ENCODE measurements around the gene GSTA1.
"Not testable (repeated sequence)": the region's sequence is repeated elsewhere in the genome, so short reads cannot be mapped to it uniquely, and the experiment has no call there.

GSTA1 gene

DNA sequence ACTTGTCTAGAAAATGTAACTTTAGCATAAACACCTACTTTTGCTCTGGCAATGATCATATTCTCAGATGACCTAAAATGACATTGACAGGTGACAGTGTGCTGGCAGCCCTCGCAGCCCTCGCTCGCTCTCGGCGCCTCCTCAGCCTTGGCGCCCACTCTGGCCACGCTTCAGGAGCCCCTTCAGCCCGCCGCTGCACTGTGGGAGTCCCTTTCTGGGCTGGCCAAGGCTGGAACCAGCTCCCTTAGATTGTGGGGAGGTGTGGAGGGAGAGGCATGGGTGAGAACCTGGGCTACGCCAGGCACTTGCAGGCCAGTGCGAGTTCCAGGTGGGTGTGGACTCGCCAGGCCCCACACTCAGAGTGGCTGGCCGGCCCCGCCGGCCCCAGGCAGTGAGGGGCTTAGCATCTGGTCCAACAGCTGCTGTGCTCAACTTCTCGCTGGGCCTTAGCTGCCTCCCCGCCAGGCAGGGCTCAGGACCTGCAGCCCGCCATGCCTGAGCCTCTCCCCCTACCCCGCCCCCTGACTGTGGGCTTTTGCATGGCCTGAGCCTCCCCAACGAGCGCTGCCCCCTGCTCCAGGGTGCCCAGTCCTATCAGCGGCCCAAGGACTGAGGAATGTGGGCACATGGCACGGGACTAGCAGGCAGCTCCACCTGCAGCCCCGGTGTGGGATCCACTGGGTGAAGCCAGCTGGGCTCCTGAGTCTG lies 17.2 kb downstream of the GSTA1 start:
- DNase-seq: no peak
- Histone ChIP-seq H3K27me3 (ENCODE audit: insufficient read depth, low read depth, severe bottlenecking) (no peaks in the 10 kb centered on the region), H3K9me3 (ENCODE audit: severe bottlenecking) (peaks cover 8% of the 10 kb centered on the region), H3K36me3 (no peaks in the 10 kb centered on the region), H3K27ac (no peak overlapping the region), H3K4me3 (ENCODE audit: low read depth, low read length) (no peak overlapping the region)
- TF ChIP-seq, protein P1, sequence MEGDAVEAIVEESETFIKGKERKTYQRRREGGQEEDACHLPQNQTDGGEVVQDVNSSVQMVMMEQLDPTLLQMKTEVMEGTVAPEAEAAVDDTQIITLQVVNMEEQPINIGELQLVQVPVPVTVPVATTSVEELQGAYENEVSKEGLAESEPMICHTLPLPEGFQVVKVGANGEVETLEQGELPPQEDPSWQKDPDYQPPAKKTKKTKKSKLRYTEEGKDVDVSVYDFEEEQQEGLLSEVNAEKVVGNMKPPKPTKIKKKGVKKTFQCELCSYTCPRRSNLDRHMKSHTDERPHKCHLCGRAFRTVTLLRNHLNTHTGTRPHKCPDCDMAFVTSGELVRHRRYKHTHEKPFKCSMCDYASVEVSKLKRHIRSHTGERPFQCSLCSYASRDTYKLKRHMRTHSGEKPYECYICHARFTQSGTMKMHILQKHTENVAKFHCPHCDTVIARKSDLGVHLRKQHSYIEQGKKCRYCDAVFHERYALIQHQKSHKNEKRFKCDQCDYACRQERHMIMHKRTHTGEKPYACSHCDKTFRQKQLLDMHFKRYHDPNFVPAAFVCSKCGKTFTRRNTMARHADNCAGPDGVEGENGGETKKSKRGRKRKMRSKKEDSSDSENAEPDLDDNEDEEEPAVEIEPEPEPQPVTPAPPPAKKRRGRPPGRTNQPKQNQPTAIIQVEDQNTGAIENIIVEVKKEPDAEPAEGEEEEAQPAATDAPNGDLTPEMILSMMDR (IDR thresholded peaks at IDR 0.05; ENCODE audit: low read depth, low read length): no peak

DNA sequence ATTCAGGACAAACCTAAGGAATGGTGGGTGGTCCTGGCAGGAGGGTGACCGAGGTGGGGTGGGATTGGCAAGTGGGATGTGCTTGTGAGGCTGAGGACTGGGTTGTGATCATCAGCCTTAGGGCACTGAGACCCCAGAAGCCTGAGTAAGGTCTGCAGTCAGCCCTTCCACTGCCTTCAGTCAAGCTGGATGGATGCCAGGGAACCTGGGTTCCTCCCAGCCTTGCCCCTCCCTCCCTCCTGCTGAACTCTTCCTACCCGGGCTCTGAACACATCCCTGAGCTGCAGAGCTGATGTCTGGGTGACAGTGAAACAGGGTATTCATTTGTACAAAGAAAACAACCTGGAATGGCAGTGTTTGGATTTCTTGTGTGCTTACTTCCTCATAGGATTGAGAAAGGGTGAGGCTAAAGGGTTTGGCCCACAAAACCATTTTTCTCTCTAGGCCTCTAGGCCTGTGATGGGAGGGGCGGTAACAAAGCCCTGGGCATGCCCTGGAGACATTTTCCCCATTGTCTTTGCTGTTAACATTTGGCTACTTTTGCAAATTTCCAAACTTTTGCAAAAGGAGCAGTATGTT lies 20.8 kb downstream of the GSTA1 start:
- not testable (repeated sequence) for DNase-seq

DNA sequence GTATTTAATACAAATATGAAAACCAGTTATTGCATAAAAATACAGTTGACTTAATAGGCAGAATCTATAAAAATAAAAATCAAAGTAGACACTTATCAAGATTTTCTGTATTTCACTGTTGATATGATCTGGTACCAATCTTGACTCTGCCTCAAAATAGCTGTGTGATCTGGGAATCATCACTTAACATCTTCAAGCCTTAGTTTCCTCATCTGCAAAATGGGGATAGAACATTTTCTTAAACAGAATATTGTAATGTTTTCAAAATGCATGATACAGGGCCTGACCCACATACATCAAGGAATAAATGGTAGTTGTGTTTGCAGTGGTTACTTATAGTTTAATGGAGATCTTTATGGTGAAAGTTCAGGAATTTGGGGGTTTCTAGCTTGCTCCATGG lies 21.4 kb downstream of the GSTA1 start:
- not testable (repeated sequence) for H3K4me3 ChIP-seq (ENCODE audit: low read depth, low read length); H3K9me3 ChIP-seq (ENCODE audit: severe bottlenecking); DNase-seq; H3K36me3 ChIP-seq; H3K27ac ChIP-seq; H3K27me3 ChIP-seq (ENCODE audit: insufficient read depth, low read depth, severe bottlenecking)

More for the DNA sequence above, 20.8 kb downstream of the GSTA1 start:
- not testable (repeated sequence) for H3K9me3 ChIP-seq (ENCODE audit: severe bottlenecking); H3K27me3 ChIP-seq (ENCODE audit: insufficient read depth, low read depth, severe bottlenecking); H3K27ac ChIP-seq; H3K4me3 ChIP-seq (ENCODE audit: low read depth, low read length); H3K36me3 ChIP-seq

DNA sequence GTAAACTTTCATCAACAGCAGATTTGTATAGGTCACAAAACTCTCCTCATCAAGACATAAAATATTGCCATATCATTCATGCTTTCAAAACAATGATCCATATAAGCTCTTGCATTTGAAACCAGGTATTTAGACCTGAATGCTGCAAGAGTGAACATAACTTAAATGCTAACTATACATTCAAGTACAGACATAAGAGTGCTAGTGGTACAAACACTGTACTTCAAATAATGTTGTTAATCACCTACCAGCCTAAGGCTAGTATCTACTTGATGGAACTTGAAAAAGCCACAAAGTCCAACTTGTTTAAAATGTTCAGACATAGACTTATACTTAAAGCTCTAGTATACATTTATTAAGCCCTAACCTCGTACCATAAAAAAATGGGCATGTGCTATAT lies 24.4 kb downstream of the GSTA1 start:
- Histone ChIP-seq H3K4me3 (ENCODE audit: low read depth, low read length) (no peak overlapping the region), H3K36me3 (no peaks in the 10 kb centered on the region)
- DNase-seq: no peak

DNA sequence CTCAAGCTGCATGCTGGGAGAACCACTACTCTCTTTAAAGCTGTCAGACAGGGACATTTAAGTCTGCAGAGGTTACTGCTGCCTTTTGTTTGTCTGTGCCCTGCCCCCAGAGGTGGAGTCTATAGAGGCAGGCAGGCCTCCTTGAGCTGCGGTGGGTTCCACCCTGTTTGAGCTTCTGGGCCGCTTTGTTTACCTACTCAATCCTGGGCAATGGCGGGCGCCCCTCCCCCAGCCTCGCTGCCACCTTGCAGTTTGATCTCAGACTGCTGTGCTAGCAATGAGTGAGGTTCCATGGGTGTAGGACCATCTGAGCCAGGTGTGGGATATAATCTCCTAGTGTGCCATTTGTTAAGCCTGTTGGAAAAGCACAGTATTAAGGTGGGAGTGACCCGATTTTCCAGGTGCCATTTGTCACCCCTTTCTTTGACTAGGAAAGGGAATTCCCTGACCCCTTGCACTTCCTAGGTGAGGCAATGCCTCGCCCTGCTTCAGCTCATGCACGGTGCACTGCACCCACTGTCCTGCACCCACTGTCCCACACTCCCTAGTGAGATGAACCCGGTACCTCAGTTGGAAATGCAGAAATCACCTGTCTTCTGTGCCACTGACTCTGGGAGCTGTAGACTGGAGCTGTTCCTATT lies 26.8 kb downstream of the GSTA1 start:
- not testable (repeated sequence) for H3K27me3 ChIP-seq (ENCODE audit: insufficient read depth, low read depth, severe bottlenecking); DNase-seq; H3K9me3 ChIP-seq (ENCODE audit: severe bottlenecking); H3K36me3 ChIP-seq; H3K4me3 ChIP-seq (ENCODE audit: low read depth, low read length); H3K27ac ChIP-seq

More for the DNA sequence above, 24.4 kb downstream of the GSTA1 start:
- TF ChIP-seq, protein P1 (IDR thresholded peaks at IDR 0.05; ENCODE audit: low read depth, low read length): no peak
- Histone ChIP-seq H3K9me3 (ENCODE audit: severe bottlenecking) (peaks cover 2% of the 10 kb centered on the region), H3K27ac (no peak overlapping the region), H3K27me3 (ENCODE audit: insufficient read depth, low read depth, severe bottlenecking) (no peaks in the 10 kb centered on the region)

DNA sequence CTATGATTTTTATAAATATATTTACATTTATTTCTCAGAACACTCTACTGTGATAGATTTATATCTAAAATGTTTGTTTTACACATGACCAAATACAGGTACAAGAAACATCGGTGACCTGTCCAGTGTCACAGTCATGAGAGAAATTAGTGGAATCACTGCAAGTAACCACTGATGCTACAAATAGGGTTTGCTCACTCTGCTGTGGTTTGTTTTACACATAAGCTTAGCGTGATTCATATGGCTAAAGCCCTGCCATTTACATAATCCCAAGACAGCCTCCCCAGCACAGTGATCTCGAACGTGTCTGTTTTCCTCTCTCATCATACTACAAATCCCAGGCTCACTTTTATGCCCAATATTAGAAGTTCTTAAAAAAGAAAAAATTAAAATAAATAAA lies 34.2 kb downstream of the GSTA1 start:
- H3K27me3 ChIP-seq (ENCODE audit: insufficient read depth, low read depth, severe bottlenecking); H3K9me3 ChIP-seq (ENCODE audit: severe bottlenecking); H3K27ac ChIP-seq; H3K4me3 ChIP-seq (ENCODE audit: low read depth, low read length); H3K36me3 ChIP-seq: not testable (repeated sequence)
- peak; percentile 33 for DNase-seq

DNA sequence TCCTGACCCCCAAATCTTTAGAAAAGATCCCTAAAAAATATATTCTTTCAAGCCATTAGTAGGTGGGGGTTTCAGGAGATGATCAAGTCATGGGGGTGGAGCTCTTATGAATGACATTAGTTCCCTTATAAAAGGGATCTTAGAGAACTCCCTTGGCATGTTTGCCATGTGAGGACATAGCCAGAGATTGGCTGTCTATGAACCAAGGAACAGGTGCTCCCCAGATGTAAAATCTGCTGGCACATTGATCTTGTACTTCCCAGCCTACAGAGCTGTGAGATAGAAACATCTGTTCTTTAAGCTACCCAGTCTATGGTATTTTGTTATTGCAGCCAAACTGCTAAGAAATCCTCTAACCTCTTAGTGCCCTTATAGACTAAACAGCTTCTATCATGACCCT lies 36.0 kb downstream of the GSTA1 start:
- not testable (repeated sequence) for H3K36me3 ChIP-seq; H3K4me3 ChIP-seq (ENCODE audit: low read depth, low read length); DNase-seq; H3K9me3 ChIP-seq (ENCODE audit: severe bottlenecking); H3K27me3 ChIP-seq (ENCODE audit: insufficient read depth, low read depth, severe bottlenecking); H3K27ac ChIP-seq

DNA sequence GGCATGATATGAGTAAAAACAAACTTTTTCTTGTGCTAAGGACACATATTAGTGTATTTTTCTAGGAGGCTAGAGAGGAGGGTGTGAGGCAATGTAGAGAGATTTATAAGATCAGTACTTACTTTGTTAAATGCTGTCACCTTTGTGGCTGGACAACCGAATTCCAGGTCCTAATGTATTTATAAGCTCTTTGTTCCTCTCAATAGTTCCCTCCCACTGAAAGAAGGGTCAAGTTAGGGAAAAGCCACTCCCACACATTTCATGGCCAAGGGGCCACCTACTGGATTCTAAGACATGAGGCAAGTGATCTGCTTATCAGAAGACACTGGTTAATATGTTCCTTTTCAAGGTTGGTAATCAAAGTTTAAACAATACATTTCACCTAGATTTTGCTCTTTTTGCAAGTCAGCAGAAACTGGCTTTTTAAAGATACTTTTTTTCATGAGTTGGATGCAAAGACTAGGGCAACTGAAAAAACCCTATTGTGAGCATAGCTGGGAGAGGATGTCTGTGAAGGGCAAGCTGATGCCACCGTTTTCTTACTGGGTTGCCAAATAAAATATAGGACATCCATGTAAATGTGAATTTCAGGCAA lies 40.2 kb downstream of the GSTA1 start, which contains the start of gene GSTA2:
TSS of gene GSTA2 (minus strand) at position 154 of the 595 bp plus-strand sequence. CDS start 5,528 bp downstream, outside the sequence.
- peak; percentile 33 for DNase-seq
- not testable (repeated sequence) for H3K9me3 ChIP-seq (ENCODE audit: severe bottlenecking); H3K27ac ChIP-seq; H3K4me3 ChIP-seq (ENCODE audit: low read depth, low read length); H3K27me3 ChIP-seq (ENCODE audit: insufficient read depth, low read depth, severe bottlenecking); H3K36me3 ChIP-seq

DNA sequence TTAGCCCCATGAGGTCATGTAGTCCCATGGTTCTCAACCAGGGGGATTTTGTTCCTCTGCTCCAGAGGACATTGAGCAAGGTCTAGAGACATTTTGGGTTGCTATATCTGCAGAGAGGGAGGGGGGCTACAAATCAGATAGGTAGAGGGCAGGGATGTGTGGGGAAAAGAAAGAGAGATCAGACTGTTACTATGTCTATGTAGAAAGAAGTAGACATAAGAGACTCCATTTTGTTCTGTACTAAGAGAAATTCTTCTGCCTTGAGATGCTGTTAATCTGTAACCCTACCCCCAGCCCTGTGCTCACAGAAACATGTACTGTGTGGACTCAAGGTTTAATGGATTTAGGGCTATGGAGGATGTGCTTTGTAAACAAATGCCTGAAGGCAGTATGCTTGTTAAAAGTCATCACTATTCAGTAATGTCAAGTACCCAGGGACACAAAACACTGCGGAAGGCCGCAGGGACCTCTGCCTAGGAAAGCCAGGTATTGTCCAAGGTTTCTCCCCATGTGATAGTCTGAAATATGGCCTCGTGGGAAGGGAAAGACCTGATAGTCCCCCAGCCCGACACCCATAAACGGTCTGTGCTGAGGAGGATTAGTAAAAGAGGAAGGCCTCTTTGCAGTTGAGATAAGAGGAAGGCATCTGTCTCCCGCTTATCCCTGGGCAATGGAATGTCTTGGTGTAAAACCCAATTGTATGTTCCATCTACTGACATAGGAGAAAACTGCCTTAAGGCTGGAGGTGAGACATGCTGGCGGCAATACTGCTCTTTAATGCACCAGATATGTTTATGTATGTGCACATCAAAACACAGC lies 41.7 kb downstream of the GSTA1 start:
- not testable (repeated sequence) for H3K4me3 ChIP-seq (ENCODE audit: low read depth, low read length); H3K27ac ChIP-seq; H3K27me3 ChIP-seq (ENCODE audit: insufficient read depth, low read depth, severe bottlenecking); DNase-seq; H3K36me3 ChIP-seq; H3K9me3 ChIP-seq (ENCODE audit: severe bottlenecking)

Measured in WERI-Rb-1 (cell line).